ENCODE data around the gene UNC5A. TPM values are rescaled to one million over a fixed set of nuclear protein-coding genes. Genes with fewer than 3 reads are reported as not detected.

Gene UNC5A
- total and polyA plus RNA-seq, 9 of the 15 experiments (the other 6 are each of a cell fraction or from before 2014, with no cell fraction given) = not detected

GRCh38 chr5:176861276-176861675, 50.9 kb downstream of the UNC5A start:
- in situ Hi-C loops (cut with MboI) = no loop called here
- Histone ChIP-seq H3K4me2 (ENCODE audit: insufficient read depth, low read length) (no peak overlapping the region), H3K4me3 (no peak overlapping the region), H3K9ac (ENCODE audit: insufficient read depth in 1 of 2, low read depth in 2 of 2, low read length in 2 of 2) (no peak overlapping the region; a peak in 1 of 4 replicates), H3K9me3 (replicated peaks; ENCODE audit: control insufficient read depth, insufficient read depth, low read depth, low read length) (no peaks in the 10 kb centered on the region), H3K27ac (ENCODE audit: extremely low read depth, low read depth, low read length) (no peak overlapping the region), H3K27me3 (ENCODE audit: control insufficient read depth in 2 of 2, insufficient read depth in 2 of 2, low read length in 2 of 2) (peaks cover 24 to 84% of the 10 kb centered on the region in 2 experiments), H3K79me2 (ENCODE audit: control insufficient read depth, insufficient read depth, low read length) (no peaks in the 10 kb centered on the region), H2AFZ (ENCODE audit: low read depth, low read length) (no peak overlapping the region), H4K20me1 (replicated peaks; ENCODE audit: control insufficient read depth, insufficient read depth, low read length) (peaks cover 32% of the 10 kb centered on the region; the same call in 1 of the 2 replicates), H3K36me3 (ENCODE audit: control insufficient read depth, insufficient read depth, low read length) (no peaks in the 10 kb centered on the region), H3K4me1 (replicated peaks in 1 of 2; ENCODE audit: control insufficient read depth in 2 of 2, insufficient read depth in 2 of 2, low read length in 2 of 2) (peaks cover 0 to 33% of the 10 kb centered on the region in 2 experiments; a peak in 2 of 5 replicates), H3K9me1 (ENCODE audit: control insufficient read depth, insufficient read depth, low read length) (no peaks in the 10 kb centered on the region)
- ChIA-PET CTCF (ENCODE audit: low intra/inter-chr PET ratio) (no interaction called here), POLR2A (interaction anchor here (1.0 kb wide), 1 partner anchor 21 kb away, joined by 3 read pairs; no protein-coding TSS in a partner anchor)
- ATAC-seq = no peak
- TF ChIP-seq ZNF280B (CRISPR knock-in tag; IDR thresholded peaks at IDR 0.05) (no peak), RBM14 (IDR thresholded peaks at IDR 0.05; ENCODE audit: borderline replicate concordance, insufficient read depth, low read depth, low read length) (no peak), HMG20B (CRISPR knock-in tag; IDR thresholded peaks at IDR 0.05) (no peak), ZEB2 (IDR thresholded peaks at IDR 0.05) (no peak), PHB2 (IDR thresholded peaks at IDR 0.05; ENCODE audit: low read depth) (no peak), ZNF263 (CRISPR knock-in tag; IDR thresholded peaks at IDR 0.05; ENCODE audit: borderline replicate concordance) (no peak), ZNF41 (CRISPR knock-in tag; conservative IDR thresholded peaks at IDR 0.05) (no peak)
- intact Hi-C loops (cut with micrococcal nuclease) = no loop called here
- BruUV-seq (replicated peaks) = no TSS peak
- no peak for FAIRE-seq
- no peak for DNase-seq (ENCODE audit: extremely low read depth in 1 of 4, low spot score in 3 of 4)
- WGBS (ENCODE audit: insufficient coverage, low coverage, missing lambda C conversion rate) = 3% methylated on average over 8 of the region's 11 CpGs
